A549 (cell line): Measurements from ENCODE around the gene CFAP58.

Experiments used
- CEBPB ChIP-seq, 2 experiments: fragments of >200 bp in 1 of 2; sonication (Bioruptor Twin) in 1 of 2; formaldehyde crosslinking in 1 of 2; IDR thresholded peaks; 2 replicates each; pipeline ENCODE4 v1.6.1; 2012 to 2016
- EP300 ChIP-seq, 2 experiments: fragments of >200 bp; sonication (Bioruptor Twin); formaldehyde crosslinking; IDR thresholded peaks; 2 replicates in 1 of 2; 3 replicates in 1 of 2; pipeline ENCODE4 v1.6.1; 2016 to 2017
- HOXA7 ChIP-seq: fragments of 250-450 bp; sonication (Bioruptor Pico); IDR thresholded peaks from 2 replicates; pipeline ENCODE4 v1.5.0; 2020; ENCODE audit warnings: mild to moderate bottlenecking, moderate library complexity
- JUNB ChIP-seq: fragments of >200 bp; sonication (Bioruptor Twin); formaldehyde crosslinking; IDR thresholded peaks from 2 replicates; pipeline ENCODE4 v1.6.1; 2016
- KDM1A ChIP-seq: fragments of 200-600 bp; sonication (generic); IDR thresholded peaks from 2 replicates; pipeline ENCODE4 v1.6.1; 2016; ENCODE audit warnings: low read depth, mild to moderate bottlenecking
- MYC ChIP-seq: IDR thresholded peaks from 2 replicates; pipeline ENCODE4 v1.6.1; 2012; ENCODE audit warnings: mild to moderate bottlenecking, inconsistent platforms, low read length, improper control_type of control experiment, borderline replicate concordance
- POLR2A ChIP-seq: IDR thresholded peaks from 2 replicates; pipeline ENCODE4 v1.6.1; 2012; ENCODE audit warnings: mild to moderate bottlenecking, low read length
- RCOR1 ChIP-seq: fragments of 150-350 bp; IDR thresholded peaks from 2 replicates; pipeline ENCODE4 v1.6.1; 2014; ENCODE audit warnings: antibody characterized with exemption, low read length, low read depth
- TF ChIP-seq, protein P1 (sequence below): fragments of >200 bp; sonication (Bioruptor Twin); formaldehyde crosslinking; IDR thresholded peaks from 3 replicates; pipeline ENCODE4 v1.5.1; 2016
- TF ChIP-seq, protein P2 (sequence below): IDR thresholded peaks from 2 replicates; pipeline ENCODE4 v1.6.1; 2012
- TF ChIP-seq, protein P3 (sequence below): fragments of 200-600 bp; sonication (generic); IDR thresholded peaks from 2 replicates; pipeline ENCODE4 v1.6.1; 2016; ENCODE audit warnings: antibody characterized with exemption, mild to moderate bottlenecking, moderate library complexity
- TF ChIP-seq, protein P4 (sequence below): fragments of 150-350 bp; IDR thresholded peaks from 2 replicates; pipeline ENCODE4 v1.6.1; 2014; ENCODE audit warnings: low read depth, mild to moderate bottlenecking, low read length

DNA sequence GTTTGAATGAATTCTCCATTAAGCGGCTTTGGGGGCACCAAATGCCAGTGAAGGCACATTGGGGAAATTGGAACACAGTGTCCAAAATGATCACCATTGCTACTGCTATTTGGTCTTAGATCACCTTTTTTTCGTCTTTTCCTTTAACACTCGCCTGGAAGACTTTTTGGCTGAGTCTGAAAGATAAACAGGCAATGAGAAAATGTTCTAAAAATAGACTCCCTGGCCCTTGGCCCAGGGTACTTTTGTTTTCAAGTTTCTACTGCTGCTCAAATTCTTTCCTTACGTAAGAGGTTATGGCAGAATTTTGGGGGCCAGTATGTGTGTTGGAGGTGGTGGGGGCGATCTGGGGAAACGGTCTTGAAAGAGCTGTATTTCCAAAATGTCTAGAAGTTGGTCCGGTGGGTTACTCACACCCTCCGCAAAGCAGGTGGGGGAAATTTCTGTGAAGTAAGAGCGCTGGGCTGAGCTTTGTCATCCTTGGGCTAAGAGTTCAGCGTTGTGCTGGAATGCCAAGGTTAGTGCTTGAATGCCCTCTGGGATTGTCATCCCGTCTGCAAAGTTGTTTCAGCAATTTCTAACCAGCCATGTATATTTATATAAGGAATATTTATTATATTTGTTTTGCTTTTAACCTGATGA is 14.0 kb upstream of the CFAP58 start:
- TF ChIP-seq, protein P1, sequence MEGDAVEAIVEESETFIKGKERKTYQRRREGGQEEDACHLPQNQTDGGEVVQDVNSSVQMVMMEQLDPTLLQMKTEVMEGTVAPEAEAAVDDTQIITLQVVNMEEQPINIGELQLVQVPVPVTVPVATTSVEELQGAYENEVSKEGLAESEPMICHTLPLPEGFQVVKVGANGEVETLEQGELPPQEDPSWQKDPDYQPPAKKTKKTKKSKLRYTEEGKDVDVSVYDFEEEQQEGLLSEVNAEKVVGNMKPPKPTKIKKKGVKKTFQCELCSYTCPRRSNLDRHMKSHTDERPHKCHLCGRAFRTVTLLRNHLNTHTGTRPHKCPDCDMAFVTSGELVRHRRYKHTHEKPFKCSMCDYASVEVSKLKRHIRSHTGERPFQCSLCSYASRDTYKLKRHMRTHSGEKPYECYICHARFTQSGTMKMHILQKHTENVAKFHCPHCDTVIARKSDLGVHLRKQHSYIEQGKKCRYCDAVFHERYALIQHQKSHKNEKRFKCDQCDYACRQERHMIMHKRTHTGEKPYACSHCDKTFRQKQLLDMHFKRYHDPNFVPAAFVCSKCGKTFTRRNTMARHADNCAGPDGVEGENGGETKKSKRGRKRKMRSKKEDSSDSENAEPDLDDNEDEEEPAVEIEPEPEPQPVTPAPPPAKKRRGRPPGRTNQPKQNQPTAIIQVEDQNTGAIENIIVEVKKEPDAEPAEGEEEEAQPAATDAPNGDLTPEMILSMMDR: no peak
- TF ChIP-seq, protein P2, sequence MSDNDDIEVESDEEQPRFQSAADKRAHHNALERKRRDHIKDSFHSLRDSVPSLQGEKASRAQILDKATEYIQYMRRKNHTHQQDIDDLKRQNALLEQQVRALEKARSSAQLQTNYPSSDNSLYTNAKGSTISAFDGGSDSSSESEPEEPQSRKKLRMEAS: no peak
- TF ChIP-seq MYC: no peak
- no peak for TF ChIP-seq POLR2A
- no peak for TF ChIP-seq KDM1A
- TF ChIP-seq, protein P3, sequence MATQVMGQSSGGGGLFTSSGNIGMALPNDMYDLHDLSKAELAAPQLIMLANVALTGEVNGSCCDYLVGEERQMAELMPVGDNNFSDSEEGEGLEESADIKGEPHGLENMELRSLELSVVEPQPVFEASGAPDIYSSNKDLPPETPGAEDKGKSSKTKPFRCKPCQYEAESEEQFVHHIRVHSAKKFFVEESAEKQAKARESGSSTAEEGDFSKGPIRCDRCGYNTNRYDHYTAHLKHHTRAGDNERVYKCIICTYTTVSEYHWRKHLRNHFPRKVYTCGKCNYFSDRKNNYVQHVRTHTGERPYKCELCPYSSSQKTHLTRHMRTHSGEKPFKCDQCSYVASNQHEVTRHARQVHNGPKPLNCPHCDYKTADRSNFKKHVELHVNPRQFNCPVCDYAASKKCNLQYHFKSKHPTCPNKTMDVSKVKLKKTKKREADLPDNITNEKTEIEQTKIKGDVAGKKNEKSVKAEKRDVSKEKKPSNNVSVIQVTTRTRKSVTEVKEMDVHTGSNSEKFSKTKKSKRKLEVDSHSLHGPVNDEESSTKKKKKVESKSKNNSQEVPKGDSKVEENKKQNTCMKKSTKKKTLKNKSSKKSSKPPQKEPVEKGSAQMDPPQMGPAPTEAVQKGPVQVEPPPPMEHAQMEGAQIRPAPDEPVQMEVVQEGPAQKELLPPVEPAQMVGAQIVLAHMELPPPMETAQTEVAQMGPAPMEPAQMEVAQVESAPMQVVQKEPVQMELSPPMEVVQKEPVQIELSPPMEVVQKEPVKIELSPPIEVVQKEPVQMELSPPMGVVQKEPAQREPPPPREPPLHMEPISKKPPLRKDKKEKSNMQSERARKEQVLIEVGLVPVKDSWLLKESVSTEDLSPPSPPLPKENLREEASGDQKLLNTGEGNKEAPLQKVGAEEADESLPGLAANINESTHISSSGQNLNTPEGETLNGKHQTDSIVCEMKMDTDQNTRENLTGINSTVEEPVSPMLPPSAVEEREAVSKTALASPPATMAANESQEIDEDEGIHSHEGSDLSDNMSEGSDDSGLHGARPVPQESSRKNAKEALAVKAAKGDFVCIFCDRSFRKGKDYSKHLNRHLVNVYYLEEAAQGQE: no peak
- no peak for TF ChIP-seq HOXA7 (CRISPR knock-in tag)
- TF ChIP-seq, protein P4, sequence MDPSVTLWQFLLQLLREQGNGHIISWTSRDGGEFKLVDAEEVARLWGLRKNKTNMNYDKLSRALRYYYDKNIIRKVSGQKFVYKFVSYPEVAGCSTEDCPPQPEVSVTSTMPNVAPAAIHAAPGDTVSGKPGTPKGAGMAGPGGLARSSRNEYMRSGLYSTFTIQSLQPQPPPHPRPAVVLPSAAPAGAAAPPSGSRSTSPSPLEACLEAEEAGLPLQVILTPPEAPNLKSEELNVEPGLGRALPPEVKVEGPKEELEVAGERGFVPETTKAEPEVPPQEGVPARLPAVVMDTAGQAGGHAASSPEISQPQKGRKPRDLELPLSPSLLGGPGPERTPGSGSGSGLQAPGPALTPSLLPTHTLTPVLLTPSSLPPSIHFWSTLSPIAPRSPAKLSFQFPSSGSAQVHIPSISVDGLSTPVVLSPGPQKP: no peak
- TF ChIP-seq EP300 (IDR thresholded peaks at IDR 0.05): no peak
- TF ChIP-seq CEBPB (IDR thresholded peaks at IDR 0.05): no peak
- TF ChIP-seq RCOR1: no peak
- TF ChIP-seq JUNB: no peak
